GM19239 (cell line): ENCODE results near the gene COX8A.

Experiments used
- DNase-seq: peaks from one replicate; pipeline ENCODE4 v3.0.0; 2011; ENCODE audit warnings: low spot score; ENCODE audit not compliant: insufficient read length
- FAIRE-seq: peaks from 2 replicates; lab custom pipeline; 2011; peaks lifted over from hg19 to GRCh38; lab: Jason Lieb, UNC

The COX8A gene

GRCh38 chr11:64000740-64001483, 26.5 kb downstream of the COX8A start:
- FAIRE-seq (no peak), DNase-seq (no peak)

GRCh38 chr11:64001484-64002420, 27.3 kb downstream of the COX8A start:
- DNase-seq (no peak), FAIRE-seq (no peak)

GRCh38 chr11:64003807-64004589, 29.6 kb downstream of the COX8A start:
- no peak for FAIRE-seq
- no peak for DNase-seq

- FAIRE-seq: no peak
- DNase-seq: no peak
Observed at GRCh38 chr11:64004590-64004984, 30.2 kb downstream of the COX8A start.

GRCh38 chr11:64005691-64006090, 31.3 kb downstream of the COX8A start:
- DNase-seq (no peak), FAIRE-seq (no peak)

- FAIRE-seq (no peak), DNase-seq (no peak)
Observed at GRCh38 chr11:64006398-64006797, 32.0 kb downstream of the COX8A start.

GRCh38 chr11:64007160-64007628, 32.8 kb downstream of the COX8A start:
- no peak for DNase-seq
- no peak for FAIRE-seq

GRCh38 chr11:64007629-64008282, 33.3 kb downstream of the COX8A start:
- FAIRE-seq (no peak), DNase-seq (no peak)

GRCh38 chr11:64008283-64008913, 34.0 kb downstream of the COX8A start:
- FAIRE-seq: no peak
- DNase-seq: no peak

- FAIRE-seq (no peak), DNase-seq (no peak)
Observed at GRCh38 chr11:64008914-64009633, 34.7 kb downstream of the COX8A start.

- DNase-seq (no peak), FAIRE-seq (no peak)
Observed at GRCh38 chr11:64009710-64010109, 35.3 kb downstream of the COX8A start.

GRCh38 chr11:64010783-64011182, 36.4 kb downstream of the COX8A start:
- no peak for FAIRE-seq
- DNase-seq: no peak

GRCh38 chr11:64011371-64011770, 37.0 kb downstream of the COX8A start:
- FAIRE-seq (no peak), DNase-seq (no peak)

- no peak for FAIRE-seq
Observed at GRCh38 chr11:64013141-64013896, 38.9 kb downstream of the COX8A start.

GRCh38 chr11:64014356-64014755, 39.9 kb downstream of the COX8A start:
- DNase-seq (no peak), FAIRE-seq (no peak)

More at GRCh38 chr11:64013141-64013896, 38.9 kb downstream of the COX8A start:
- DNase-seq: no peak

- DNase-seq: no peak
- FAIRE-seq: no peak
Observed at GRCh38 chr11:64015510-64015909, 41.1 kb downstream of the COX8A start.

- no peak for FAIRE-seq
Observed at GRCh38 chr11:64015935-64016845, 41.8 kb downstream of the COX8A start.

More at GRCh38 chr11:64015935-64016845, 41.8 kb downstream of the COX8A start:
- DNase-seq: no peak
